Activated T-helper 2 cell treated with anti-CD3 and anti-CD28 coated beads, Interferon-gamma antibody, Interleukin-2, Interleukin-4, amounts not matched to agents 10 μg/mL and 5 μg/mL and 100 μg/mL, durations not matched to agents 14 hours and 24 hours and 36 hours (primary cell): ENCODE measurements around the gene EXOC2. TPM values are rescaled to one million over a fixed set of nuclear protein-coding genes. Genes with fewer than 3 reads are reported as not detected.

ENCODE experiments used
- DNase-seq: peaks from one replicate; pipeline ENCODE4 v3.0.0; 2021; ENCODE audit warnings: low spot score
- H3K27ac Mint-ChIP-seq: one replicate; pipeline ENCODE4 v1.8.0; 2021; ENCODE audit warnings: mixed read lengths
- H3K27me3 Mint-ChIP-seq: one replicate; pipeline ENCODE4 v1.8.0; 2021; ENCODE audit warnings: low read depth, mixed read lengths
- H3K36me3 Mint-ChIP-seq: one replicate; pipeline ENCODE4 v1.8.0; 2021; ENCODE audit warnings: low read depth, mixed read lengths
- H3K4me1 Mint-ChIP-seq: one replicate; pipeline ENCODE4 v1.8.0; 2021; ENCODE audit warnings: low read depth, mixed read lengths
- H3K4me3 Mint-ChIP-seq: one replicate; pipeline ENCODE4 v1.8.0; 2021; ENCODE audit warnings: low read depth, mild to moderate bottlenecking, moderate library complexity, mixed read lengths
- H3K9me3 Mint-ChIP-seq: one replicate; pipeline ENCODE4 v1.8.0; 2021; ENCODE audit warnings: mixed read lengths
- intact Hi-C: fragments of 100-400 bp; cut with micrococcal nuclease; formaldehyde crosslinking; loops from one replicate; pipeline ENCODE4 v1.15.1; 2023
- total RNA-seq: library from RNA; stranded (reverse); gene quantifications from 2 replicates; pipeline ENCODE4 v1.2.3, GENCODE V29; 2022

The EXOC2 gene
- 53.3 and 53.9 TPM in 2 replicates for total RNA-seq

DNA sequence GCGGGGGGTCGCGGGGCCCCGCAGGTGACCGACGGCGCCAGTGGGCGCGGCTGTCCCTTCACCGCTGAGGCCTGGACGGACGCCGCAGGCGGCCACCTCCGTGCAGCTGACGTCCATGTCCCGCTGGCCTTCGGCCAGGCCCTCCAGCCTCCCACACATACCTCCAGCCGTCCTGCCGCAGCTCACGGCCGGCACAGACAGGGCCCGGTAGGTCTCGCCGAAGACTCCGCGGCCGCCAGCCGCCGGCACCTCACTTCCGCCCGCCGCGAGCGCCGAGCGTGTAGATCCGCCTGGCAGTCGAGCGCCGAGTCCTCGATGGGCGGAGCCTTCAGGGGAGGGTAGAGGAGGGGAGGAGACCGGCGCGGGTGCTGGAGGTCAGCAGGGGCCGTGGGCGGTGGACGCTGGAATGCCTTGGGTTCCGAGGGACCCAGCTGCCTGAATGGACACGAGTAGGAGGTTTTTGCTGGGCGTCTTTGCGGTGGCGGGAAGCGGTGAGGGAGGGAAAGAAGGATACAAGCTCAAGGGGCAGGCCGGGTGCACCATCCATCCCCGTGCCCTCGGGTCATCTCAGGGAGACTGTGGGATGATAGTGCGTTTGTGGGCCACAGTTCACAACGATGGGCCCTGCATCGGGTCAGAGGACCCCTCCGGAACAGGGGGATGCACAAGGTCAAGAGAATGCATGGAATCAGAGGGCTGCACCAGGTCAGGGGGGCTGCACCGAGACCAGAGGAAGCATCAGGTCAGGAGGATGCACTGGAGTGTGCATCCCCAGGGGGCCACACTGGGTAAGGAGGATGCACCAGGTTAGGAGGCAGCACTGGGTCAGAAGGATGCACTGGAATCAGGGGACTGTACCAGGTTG is at the start of gene EXOC2:
Gene EXOC2 (minus strand): TSS at position 282 of the 865 bp plus-strand sequence. CDS start 55,321 bp downstream, outside the sequence.
- Mint-ChIP-seq H3K36me3 (peaks cover 9% of the 10 kb centered on the region), H3K9me3 (no peaks in the 10 kb centered on the region), H3K4me1 (peaks cover 24% of the 10 kb centered on the region), H3K4me3 (peak within 1 kb of the TSS; percentile 96), H3K27me3 (no peaks in the 10 kb centered on the region), H3K27ac (peak within 1 kb of the TSS; percentile 85)
- intact Hi-C loops = loop anchor here (1.0 kb wide), 2 partner anchors 9 to 18 kb away; no protein-coding TSS in a partner anchor
- peak; percentile 84 for DNase-seq

DNA sequence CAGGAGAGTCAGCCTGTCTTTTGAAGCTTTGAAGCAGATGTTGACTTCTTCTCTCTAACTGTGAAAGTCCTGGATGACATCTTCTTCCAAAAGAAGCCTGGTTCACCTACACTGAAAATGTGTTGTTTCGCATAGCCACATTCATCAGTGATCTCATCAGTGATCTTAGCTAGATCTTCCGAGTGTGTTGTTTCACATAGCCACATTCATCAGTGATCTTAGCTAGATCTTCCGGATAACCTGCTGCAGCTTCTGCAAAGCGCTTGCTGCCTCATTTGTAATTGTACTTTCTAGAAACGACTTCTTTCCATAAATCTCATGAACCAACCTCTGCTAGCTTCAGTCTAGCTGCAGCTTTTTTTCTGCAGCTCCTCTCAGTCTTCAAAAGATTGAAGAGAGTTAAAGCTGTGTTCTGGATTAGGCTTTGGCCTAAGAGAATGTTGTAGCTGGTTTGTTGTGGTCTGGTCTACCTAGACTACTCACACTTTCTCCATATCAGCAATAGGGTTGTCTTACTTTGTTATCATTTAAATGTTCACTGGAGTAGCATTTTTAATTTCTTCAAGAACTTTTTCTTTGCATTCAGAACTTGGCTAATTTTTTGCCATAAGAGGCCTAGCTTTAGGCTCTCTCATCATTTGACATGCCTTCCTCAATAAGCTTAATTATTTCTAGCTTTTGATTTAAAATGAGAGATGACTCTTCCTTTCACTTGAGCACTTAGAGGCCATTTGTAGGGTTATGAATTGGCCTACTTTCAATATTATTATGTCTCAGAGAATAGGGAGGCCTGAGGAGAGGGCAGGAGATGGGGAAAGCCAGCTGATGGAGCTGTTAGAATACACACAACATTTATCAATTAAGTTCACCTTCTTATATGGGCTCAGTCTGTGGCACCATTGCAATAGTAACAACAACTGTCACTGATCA is 48.7 kb upstream of the EXOC2 start:
- Mint-ChIP-seq H3K4me3 (no peak overlapping the region), H3K27ac (peak overlapping the region; percentile 63), H3K4me1 (peaks cover 16% of the 10 kb centered on the region), H3K36me3 (no peaks in the 10 kb centered on the region), H3K27me3 (peaks cover 5% of the 10 kb centered on the region), H3K9me3 (no peaks in the 10 kb centered on the region)
- DNase-seq = no peak
- intact Hi-C loops = loop anchor here (1.0 kb wide), 1 partner anchor 30 kb away; no protein-coding TSS in a partner anchor

- Mint-ChIP-seq H3K36me3 (no peaks in the 10 kb centered on the region), H3K9me3 (no peaks in the 10 kb centered on the region), H3K4me3 (no peak overlapping the region), H3K4me1 (peaks cover 14% of the 10 kb centered on the region), H3K27ac (no peak overlapping the region), H3K27me3 (peaks cover 9% of the 10 kb centered on the region)
- no peak for DNase-seq
- intact Hi-C loops = no loop called here
Observed at GRCh38 chr6:736657-737446, 43.9 kb upstream of the EXOC2 start.

DNA sequence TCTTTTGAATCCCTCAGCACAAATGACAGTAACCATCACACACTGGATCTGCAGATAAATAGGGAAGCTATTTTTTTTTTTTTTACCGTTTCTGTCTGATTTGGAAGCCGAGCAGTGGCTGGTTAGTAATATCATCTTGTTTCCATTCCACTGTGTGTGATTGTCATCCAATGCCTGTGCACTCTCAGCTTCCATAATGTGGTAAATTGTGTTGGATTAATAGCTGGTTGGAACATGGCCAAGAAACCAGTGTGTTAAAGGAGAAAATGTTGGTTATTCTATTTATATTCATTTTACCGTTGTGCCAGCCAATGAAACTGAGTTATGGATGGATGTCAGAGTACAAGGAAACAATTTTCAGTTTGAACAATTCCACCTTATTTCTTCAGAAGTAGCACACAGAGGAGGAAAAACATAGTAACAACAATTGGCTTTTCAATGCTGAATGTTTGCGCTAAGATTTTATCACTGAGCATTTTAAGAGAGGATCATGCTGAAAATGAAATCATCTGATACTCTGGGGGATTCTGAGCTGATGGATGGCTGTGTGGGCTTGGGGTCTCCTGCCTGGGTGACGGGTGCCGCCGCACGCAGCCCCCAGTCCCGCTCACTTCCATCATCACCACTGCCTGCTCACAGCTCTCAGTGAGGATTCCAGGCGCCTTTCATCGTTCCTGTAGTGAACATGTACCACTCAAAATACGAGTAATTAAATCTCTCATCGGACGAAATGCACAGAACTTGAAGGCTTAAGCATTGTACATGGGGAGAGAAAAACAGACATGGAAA is 40.7 kb upstream of the EXOC2 start:
- peaks cover 30% of the 10 kb centered on the region for H3K27me3 Mint-ChIP-seq
- H3K4me3 Mint-ChIP-seq = no peak overlapping the region
- no peaks in the 10 kb centered on the region for H3K9me3 Mint-ChIP-seq
- no peak overlapping the region for H3K27ac Mint-ChIP-seq
- no peaks in the 10 kb centered on the region for H3K36me3 Mint-ChIP-seq
- intact Hi-C loops = no loop called here
- H3K4me1 Mint-ChIP-seq = peaks cover 5% of the 10 kb centered on the region
- DNase-seq = no peak

DNA sequence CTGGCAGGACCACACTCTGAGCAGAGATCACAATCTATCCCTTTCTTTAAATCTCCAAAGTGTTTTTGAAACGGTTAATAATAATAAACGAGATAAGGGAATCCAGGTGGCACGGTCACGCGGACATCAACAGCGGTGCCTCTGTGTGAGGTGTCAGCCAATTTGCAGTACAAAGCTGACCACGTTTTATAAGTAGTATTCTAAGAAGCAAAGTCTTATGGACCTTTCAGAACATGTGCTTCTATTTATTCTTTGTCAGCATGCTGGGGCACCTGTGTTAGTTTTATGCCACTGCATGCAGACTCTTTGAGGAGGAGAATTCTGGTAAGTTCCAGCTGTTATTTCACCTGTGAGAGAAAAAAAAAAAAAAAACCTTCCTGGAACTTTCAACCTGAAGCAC is 39.0 kb upstream of the EXOC2 start:
- Mint-ChIP-seq H3K36me3 (no peaks in the 10 kb centered on the region), H3K27me3 (peaks cover 37% of the 10 kb centered on the region), H3K4me1 (peaks cover 2% of the 10 kb centered on the region), H3K27ac (no peak overlapping the region), H3K4me3 (no peak overlapping the region), H3K9me3 (no peaks in the 10 kb centered on the region)
- intact Hi-C loops = no loop called here
- no peak for DNase-seq

GRCh38 chr6:729606-730320 is 36.8 kb upstream of the EXOC2 start:
- DNase-seq = no peak
- H3K27ac Mint-ChIP-seq = no peak overlapping the region
- intact Hi-C loops = no loop called here
- no peaks in the 10 kb centered on the region for H3K4me1 Mint-ChIP-seq
- H3K36me3 Mint-ChIP-seq = no peaks in the 10 kb centered on the region
- no peaks in the 10 kb centered on the region for H3K9me3 Mint-ChIP-seq
- peaks cover 51% of the 10 kb centered on the region for H3K27me3 Mint-ChIP-seq
- no peak overlapping the region for H3K4me3 Mint-ChIP-seq

DNA sequence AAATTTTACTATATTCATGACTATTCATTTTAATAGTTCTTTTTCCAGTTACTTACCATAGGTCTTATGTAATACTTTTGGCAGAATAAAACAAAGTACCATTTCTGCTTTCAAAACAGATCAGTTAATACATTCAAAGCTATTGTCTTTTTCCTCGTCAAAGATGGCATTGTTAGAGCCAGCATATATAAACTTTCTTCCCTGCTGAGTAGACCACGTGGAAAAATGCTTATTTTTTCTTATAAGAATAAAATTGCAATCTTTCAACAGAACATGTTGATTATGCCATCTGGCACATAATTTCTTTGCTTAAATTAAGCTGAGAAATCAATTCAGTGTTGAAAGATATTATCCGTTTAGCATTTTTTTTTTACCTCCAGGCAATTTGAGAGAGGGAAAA is 34.9 kb upstream of the EXOC2 start:
- no peaks in the 10 kb centered on the region for H3K36me3 Mint-ChIP-seq
- no peaks in the 10 kb centered on the region for H3K9me3 Mint-ChIP-seq
- H3K27me3 Mint-ChIP-seq = peaks cover 52% of the 10 kb centered on the region
- DNase-seq = no peak
- no peaks in the 10 kb centered on the region for H3K4me1 Mint-ChIP-seq
- intact Hi-C loops = no loop called here
- H3K27ac Mint-ChIP-seq = no peak overlapping the region
- H3K4me3 Mint-ChIP-seq = no peak overlapping the region

DNA sequence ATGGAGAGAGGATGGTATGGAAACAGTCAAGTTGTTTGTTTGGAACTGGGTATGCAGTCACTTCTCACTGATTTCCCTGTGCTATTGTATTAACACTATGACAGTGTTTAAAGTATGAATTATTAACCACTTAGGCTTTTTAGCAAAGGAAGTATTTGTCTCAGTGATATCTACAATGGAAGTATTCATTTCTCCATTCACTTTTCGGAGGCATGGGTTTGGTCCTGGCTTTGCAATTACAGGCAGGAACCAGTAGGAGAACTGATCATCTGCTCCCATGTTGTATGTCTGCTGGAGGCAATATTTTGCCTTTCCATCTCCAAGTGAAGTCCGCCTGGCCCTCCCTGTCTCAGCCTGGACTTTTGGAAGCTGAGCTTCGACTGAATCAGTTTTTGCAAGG is 30.6 kb upstream of the EXOC2 start:
- Mint-ChIP-seq H3K27me3 (peaks cover 27% of the 10 kb centered on the region), H3K36me3 (no peaks in the 10 kb centered on the region), H3K27ac (no peak overlapping the region), H3K4me1 (peaks cover 5% of the 10 kb centered on the region), H3K4me3 (no peak overlapping the region), H3K9me3 (no peaks in the 10 kb centered on the region)
- DNase-seq = no peak
- intact Hi-C loops = loop anchor here (5.0 kb wide), 2 partner anchors 64 to 131 kb away; no protein-coding TSS in a partner anchor

DNA sequence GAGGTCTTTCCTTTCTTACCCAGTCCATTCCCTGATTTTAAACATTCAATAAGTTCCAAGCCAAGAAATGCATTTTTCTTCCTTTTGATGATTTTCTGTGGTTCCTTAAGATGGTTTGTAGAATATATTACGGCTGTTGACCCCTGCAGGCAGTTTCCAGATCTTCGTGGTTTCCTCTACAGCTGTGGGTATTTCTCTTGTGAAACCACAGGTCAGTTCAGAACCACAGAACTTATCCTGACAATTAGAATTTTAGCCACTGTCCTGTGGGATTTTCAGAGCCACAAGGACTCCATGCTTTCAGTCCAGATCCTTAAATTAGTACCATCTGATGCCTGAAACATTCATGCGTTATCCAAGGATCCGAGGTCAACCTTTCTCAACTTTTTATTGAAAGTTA is 29.7 kb upstream of the EXOC2 start:
- Mint-ChIP-seq H3K27ac (no peak overlapping the region), H3K4me3 (no peak overlapping the region), H3K36me3 (no peaks in the 10 kb centered on the region), H3K9me3 (no peaks in the 10 kb centered on the region), H3K27me3 (peaks cover 23% of the 10 kb centered on the region), H3K4me1 (peaks cover 5% of the 10 kb centered on the region)
- DNase-seq = no peak
- intact Hi-C loops = loop anchor here (5.0 kb wide), 2 partner anchors 65 to 130 kb away; no protein-coding TSS in a partner anchor

GRCh38 chr6:722077-722524 is 29.2 kb upstream of the EXOC2 start:
- Mint-ChIP-seq H3K9me3 (no peaks in the 10 kb centered on the region), H3K4me3 (no peak overlapping the region), H3K4me1 (peaks cover 5% of the 10 kb centered on the region), H3K27me3 (peaks cover 20% of the 10 kb centered on the region), H3K27ac (no peak overlapping the region), H3K36me3 (no peaks in the 10 kb centered on the region)
- peak; percentile 62 for DNase-seq
- intact Hi-C loops = loop anchor here (5.0 kb wide), 2 partner anchors 65 to 130 kb away; no protein-coding TSS in a partner anchor

GRCh38 chr6:718345-718744 is 25.4 kb upstream of the EXOC2 start:
- Mint-ChIP-seq H3K4me1 (peaks cover 13% of the 10 kb centered on the region), H3K9me3 (no peaks in the 10 kb centered on the region), H3K4me3 (no peak overlapping the region), H3K27me3 (peaks cover 4% of the 10 kb centered on the region), H3K36me3 (no peaks in the 10 kb centered on the region), H3K27ac (no peak overlapping the region)
- DNase-seq = no peak
- intact Hi-C loops = no loop called here
